Colon (tissue), 2 donors: ENCODE data around the gene GAGE12J.
"Not testable (repeated sequence)": the region's sequence is repeated elsewhere in the genome, so short reads cannot be mapped to it uniquely, and the experiment has no call there.

Experiments used
- FAIRE-seq: peaks from 2 replicates; lab custom pipeline; 2012; peaks lifted over from hg19 to GRCh38; lab: Jason Lieb, UNC
- donor health status: control.
- donor health status: control.

The GAGE12J gene

GRCh38 chrX:49310371-49310770, 11.5 kb upstream of the GAGE12J start:
- no peak for FAIRE-seq

- FAIRE-seq, result no peak
Measured at GRCh38 chrX:49312176-49312575, 9.7 kb upstream of the GAGE12J start.

- FAIRE-seq, result no peak
Measured at GRCh38 chrX:49316085-49316484, 5.8 kb upstream of the GAGE12J start.

GRCh38 chrX:49322266-49322665, 429 bp downstream of the GAGE12J start:
- not testable (repeated sequence) for FAIRE-seq

GRCh38 chrX:49323735-49324134, 1.9 kb downstream of the GAGE12J start:
- not testable (repeated sequence) for FAIRE-seq

- FAIRE-seq, result not testable (repeated sequence)
Measured at GRCh38 chrX:49330421-49330820, 8.6 kb downstream of the GAGE12J start.

- FAIRE-seq, result not testable (repeated sequence)
Measured at GRCh38 chrX:49331282-49331681, 9.4 kb downstream of the GAGE12J start, which contains the start of gene GAGE13. GAGE13 (plus strand) TSS chrX:49331582; CDS start chrX:49332738, 1,156 bp downstream.

- FAIRE-seq, result not testable (repeated sequence)
Measured at GRCh38 chrX:49331841-49332240, 10.0 kb downstream of the GAGE12J start.

- FAIRE-seq, result not testable (repeated sequence)
Measured at GRCh38 chrX:49341449-49341848, 19.6 kb downstream of the GAGE12J start.

GRCh38 chrX:49344496-49345175, 22.8 kb downstream of the GAGE12J start:
- not testable (repeated sequence) for FAIRE-seq

- not testable (repeated sequence) for FAIRE-seq
Measured at GRCh38 chrX:49345402-49345801, 23.6 kb downstream of the GAGE12J start.

- not testable (repeated sequence) for FAIRE-seq
Measured at GRCh38 chrX:49346150-49346549, 24.3 kb downstream of the GAGE12J start.
